Measurements from ENCODE around the gene REEP3. TPM values are rescaled to one million over a fixed set of nuclear protein-coding genes. Genes with fewer than 3 reads are reported as not detected.
A peak's percentile ranks its signal among the peaks of the same experiment; 100 is the strongest.
"Not testable (repeated sequence)": the region's sequence is repeated elsewhere in the genome, so short reads cannot be mapped to it uniquely, and the experiment has no call there.

The REEP3 gene
- total RNA-seq, 1 donor from 2014 or later, result 34.0 TPM

- DNase-seq (ENCODE audit: low read depth in 2 of 2), result no peak
These were observed 27.7 kb downstream of the REEP3 start for GRCh38 chr10:63548860-63549259.

DNA sequence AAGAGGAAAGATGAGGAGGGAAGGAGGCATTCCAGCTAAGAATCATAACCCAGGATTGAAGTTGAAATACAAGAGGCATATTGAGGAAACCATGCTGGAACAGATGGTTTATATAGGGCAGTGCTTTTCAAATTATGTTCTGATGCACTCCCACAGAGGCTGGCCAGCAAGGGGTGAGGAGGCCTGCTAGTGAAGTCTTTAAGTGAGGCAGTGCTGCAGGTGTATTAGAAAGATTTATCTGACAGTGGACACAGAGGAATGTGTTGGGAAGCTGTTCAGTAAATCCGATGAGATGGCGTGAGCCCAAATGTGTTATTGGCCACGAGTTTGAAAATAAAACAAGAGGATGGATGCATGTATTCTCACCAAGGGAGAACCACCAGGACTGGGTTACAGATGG, 28.6 kb downstream of the REEP3 start:
- DNase-seq (ENCODE audit: low read depth in 2 of 2), result no peak

DNA sequence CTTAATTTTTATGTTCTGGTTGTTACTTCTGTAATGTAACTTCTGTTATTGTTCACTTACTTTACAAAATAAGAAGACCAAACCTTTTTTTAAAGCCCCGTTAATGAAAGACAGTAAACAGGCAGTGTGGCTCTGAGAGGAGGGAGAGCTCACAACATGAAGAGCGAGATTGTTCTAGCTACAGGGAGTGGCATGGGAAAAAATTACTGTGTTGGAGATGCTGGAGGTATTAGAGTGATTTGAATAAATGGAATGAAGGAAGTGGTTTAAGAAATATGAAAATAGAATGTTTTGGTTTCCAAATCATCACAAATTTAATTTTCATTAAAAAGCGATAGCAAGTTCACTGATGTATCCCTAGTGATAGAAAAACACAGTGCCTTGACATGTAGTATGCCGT, 31.8 kb downstream of the REEP3 start:
- DNase-seq (ENCODE audit: low read depth in 2 of 2), result no peak

- DNase-seq (ENCODE audit: low read depth in 2 of 2), result no peak
These were observed 32.3 kb downstream of the REEP3 start for GRCh38 chr10:63553473-63553872.

DNA sequence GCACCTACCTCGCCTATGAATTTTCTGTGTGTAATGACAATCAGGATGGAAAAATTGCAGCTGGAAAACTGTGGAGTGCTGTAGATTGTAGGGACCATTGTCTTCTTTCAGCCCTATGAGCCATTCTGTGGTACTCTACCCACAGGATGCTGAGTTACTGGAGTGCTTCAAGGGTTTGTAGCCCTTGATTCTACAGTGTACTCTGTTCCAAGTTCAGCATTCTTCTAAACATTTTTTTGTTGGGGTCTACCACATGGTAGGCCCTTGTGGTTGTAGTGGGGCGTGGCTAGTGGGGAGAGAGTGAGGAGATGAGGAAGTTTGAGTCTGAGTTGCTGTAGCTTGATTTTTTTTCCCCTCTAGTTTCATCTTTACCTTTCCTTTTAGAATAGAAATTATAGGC, 33.5 kb downstream of the REEP3 start:
- peak in 1 of 2 donors; percentile 23 for DNase-seq (ENCODE audit: low read depth in 2 of 2)

DNA sequence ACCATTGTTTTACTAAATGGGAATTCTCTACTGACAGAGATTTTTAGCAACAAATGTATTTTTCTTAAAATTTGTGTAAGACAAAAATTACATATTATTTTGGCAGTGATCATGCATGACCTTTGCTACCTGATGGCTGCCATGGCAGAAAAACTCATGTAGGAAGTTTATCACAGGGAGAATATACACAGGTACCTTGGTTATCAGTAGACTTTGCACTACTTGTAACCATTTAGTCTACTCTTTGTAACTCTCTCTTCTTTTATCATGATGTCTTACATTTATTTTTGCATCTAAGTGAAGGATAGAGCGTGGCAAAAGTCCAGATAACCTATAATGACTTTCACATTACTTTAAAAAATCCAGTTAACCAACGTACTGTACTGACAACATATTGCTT, 34.1 kb downstream of the REEP3 start:
- no peak for DNase-seq (ENCODE audit: low read depth in 2 of 2)

DNA sequence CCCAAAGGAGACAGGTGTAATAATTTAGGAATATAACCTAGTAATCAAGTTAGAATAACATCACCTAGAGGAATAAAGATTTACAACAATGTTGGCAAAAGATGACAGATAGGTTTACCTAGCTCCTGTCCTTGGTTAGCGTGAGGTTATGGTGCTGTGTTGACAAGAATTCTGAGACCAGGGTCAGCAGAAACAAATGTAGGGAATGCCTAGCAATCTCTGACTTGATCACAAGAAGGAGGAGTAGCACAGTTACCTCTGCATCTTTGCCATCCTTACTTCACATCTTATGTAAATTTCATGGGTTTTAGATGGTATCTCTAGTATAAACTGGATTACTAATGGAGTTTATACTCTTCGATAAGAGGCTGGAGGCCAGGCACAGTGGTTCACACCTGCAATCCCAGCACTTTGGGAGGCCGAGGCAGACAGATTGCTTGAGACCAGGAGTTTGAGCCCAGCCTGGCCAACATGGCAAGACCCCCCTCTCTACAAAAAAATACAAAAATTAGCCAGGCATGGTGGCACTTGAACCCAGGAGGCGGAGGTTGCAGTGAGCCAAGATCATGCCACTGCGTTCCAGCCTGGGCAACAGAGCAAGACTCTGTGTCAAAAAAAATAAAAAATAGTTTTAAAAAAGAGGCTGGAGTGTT, 37.1 kb downstream of the REEP3 start:
- no peak for DNase-seq (ENCODE audit: low read depth in 2 of 2)

GRCh38 chr10:63561341-63561740, 40.1 kb downstream of the REEP3 start:
- no peak for DNase-seq (ENCODE audit: low read depth in 2 of 2)

GRCh38 chr10:63562391-63562790, 41.2 kb downstream of the REEP3 start:
- no peak for DNase-seq (ENCODE audit: low read depth in 2 of 2)

DNA sequence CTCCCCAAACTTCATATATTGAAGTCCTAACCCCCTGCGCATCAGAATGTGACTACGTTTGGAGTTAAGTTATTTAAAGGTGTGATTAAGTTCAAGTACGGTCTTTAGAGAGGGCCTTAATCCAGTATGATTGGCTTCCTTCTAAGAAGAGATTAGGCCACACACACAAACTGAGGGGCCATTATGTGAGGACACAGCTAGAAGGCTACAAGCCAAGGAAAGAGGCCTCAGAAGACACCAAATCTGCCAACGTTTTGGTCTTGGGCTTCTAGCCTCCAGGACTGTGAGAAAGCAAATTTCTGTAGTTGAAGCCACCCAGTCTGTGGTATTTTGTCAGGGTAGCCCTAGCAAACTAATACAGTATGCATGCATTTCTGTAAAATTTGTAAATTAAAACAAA, 41.7 kb downstream of the REEP3 start:
- no peak for DNase-seq (ENCODE audit: low read depth in 2 of 2)

GRCh38 chr10:63563623-63564022, 42.4 kb downstream of the REEP3 start:
- no peak for DNase-seq (ENCODE audit: low read depth in 2 of 2)

DNA sequence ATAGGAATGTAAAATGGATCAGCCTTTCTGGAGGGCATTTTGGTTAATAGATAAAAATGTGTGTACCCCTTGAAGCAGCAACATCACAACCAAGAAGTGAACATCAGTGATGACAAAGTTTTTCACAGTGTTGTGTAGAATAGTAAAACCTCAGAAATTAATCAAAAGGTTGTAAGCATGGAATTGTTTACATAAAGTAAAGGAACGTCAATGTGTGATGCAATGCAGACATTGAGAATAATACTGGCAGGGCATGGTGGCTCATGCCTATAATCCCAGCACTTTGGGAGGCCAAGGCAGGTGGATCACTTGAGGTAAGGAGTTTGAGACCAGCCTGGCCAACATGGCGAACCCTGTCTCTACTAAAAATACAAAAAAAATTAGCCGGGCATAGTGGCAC, 43.5 kb downstream of the REEP3 start:
- DNase-seq (ENCODE audit: low read depth in 2 of 2), result not testable (repeated sequence)

GRCh38 chr10:63573068-63573697, 52.0 kb downstream of the REEP3 start:
- peak; percentile 61 to 91 for DNase-seq (ENCODE audit: low read depth in 2 of 2)

GRCh38 chr10:63574011-63574410, 52.8 kb downstream of the REEP3 start:
- DNase-seq (ENCODE audit: low read depth in 2 of 2), result no peak

- peak; percentile 68 to 76 for DNase-seq (ENCODE audit: low read depth in 2 of 2)
These were observed 55.3 kb downstream of the REEP3 start for GRCh38 chr10:63576501-63576900.

- DNase-seq (ENCODE audit: low read depth in 2 of 2), result no peak
These were observed 57.3 kb downstream of the REEP3 start for GRCh38 chr10:63578501-63578900.

GRCh38 chr10:63579371-63580014, 58.3 kb downstream of the REEP3 start:
- no peak for DNase-seq (ENCODE audit: low read depth in 2 of 2)

DNA sequence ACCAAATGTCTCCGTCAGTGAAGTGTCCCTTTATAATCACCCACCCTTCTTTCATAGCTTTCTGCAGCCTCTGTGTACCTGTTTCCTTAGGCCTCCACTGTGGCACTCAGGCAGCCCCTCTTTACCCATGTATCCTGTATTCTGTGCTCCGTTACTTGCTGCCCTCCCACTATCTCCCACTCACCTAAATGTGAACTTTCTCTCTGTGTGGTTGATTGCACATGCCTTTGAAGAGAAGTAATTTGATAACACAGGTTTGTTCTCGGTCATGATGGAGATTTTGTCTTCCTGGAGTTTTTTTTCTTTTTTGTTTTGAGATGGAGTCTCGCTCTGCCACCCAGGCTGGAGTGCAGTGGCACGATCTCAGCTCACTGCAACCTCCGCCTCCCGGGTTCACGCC, 61.5 kb downstream of the REEP3 start:
- no peak for DNase-seq (ENCODE audit: low read depth in 2 of 2)

DNA sequence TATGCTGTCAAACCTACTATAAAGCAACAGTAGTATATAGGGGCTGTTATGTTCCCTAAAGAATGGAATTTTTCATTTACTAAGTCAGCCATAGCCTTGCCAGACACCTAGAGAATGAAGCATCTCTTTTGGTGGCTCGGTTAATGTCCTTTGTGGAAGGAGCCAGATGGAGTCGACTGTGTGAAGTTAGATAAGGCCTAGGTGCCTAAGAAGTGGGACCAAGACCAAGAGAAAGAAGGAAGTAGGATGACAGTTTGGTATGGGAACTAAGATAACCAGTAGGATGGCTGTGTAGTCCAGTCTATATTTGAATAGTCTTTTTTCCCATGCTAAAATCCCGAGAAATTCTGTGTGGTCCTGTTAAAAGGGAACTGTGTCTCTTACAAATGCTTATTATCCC, 62.2 kb downstream of the REEP3 start:
- no peak for DNase-seq (ENCODE audit: low read depth in 2 of 2)

GRCh38 chr10:63583909-63584724, 62.9 kb downstream of the REEP3 start:
- no peak for DNase-seq (ENCODE audit: low read depth in 2 of 2)

DNA sequence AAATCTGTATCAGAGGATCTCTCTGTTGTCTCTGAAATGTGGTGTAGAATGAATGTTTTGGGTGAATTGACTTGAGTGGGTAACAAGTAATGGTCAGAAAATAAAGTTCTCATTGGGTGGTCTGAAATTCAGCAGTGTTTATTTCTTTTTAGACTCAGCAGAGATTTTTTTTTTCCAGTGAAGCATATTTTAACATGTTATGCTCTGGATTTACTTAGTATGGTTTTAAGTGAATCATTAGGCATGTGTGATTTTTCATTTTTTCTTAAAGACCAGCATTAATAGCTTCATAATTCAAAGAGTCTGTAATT, 63.5 kb downstream of the REEP3 start:
- no peak for DNase-seq (ENCODE audit: low read depth in 2 of 2)

- no peak for DNase-seq (ENCODE audit: low read depth in 2 of 2)
These were observed 63.8 kb downstream of the REEP3 start for GRCh38 chr10:63585041-63585440.

Data from dermis microvascular lymphatic vessel endothelial cell (primary cell).